CD4-positive, alpha-beta T cell treated with Interleukin-6 for 4 hours (primary cell): ENCODE data around the gene SNRK.
A peak's percentile ranks its signal among the peaks of the same experiment; 100 is the strongest.

Experiments
- DNase-seq: peaks from one replicate; pipeline ENCODE4 v3.0.0-alpha.2; 2020; ENCODE audit warnings: mixed read lengths

The SNRK gene

GRCh38 chr3:43286115-43286840 is at the start of gene SNRK:
Gene SNRK, plus strand, starts transcription at chr3:43286540. Its CDS starts 16,664 bp downstream, at chr3:43303204.
- DNase-seq = peak; percentile 90

GRCh38 chr3:43238801-43239200 is 47.5 kb upstream of the SNRK start:
- no peak for DNase-seq

DNA sequence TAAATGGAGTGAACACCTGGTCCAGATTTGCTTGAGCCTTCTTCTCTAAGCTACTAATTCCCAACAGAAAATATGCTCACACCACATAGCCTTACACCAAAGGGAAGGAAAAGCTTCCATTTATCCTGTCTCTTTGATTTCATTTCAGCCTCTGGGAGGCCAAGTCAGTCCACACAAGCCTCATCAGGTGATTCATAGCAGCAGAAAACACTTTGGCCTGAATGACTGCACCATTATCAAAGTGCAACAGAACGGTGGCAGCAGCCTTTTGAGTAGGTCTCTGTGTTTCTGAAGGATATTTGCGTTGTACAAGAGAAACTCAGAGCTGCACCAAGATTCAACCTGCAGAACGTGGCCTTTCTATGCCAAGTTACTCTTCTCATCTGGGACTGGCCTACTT is 46.6 kb upstream of the SNRK start:
- no peak for DNase-seq

DNA sequence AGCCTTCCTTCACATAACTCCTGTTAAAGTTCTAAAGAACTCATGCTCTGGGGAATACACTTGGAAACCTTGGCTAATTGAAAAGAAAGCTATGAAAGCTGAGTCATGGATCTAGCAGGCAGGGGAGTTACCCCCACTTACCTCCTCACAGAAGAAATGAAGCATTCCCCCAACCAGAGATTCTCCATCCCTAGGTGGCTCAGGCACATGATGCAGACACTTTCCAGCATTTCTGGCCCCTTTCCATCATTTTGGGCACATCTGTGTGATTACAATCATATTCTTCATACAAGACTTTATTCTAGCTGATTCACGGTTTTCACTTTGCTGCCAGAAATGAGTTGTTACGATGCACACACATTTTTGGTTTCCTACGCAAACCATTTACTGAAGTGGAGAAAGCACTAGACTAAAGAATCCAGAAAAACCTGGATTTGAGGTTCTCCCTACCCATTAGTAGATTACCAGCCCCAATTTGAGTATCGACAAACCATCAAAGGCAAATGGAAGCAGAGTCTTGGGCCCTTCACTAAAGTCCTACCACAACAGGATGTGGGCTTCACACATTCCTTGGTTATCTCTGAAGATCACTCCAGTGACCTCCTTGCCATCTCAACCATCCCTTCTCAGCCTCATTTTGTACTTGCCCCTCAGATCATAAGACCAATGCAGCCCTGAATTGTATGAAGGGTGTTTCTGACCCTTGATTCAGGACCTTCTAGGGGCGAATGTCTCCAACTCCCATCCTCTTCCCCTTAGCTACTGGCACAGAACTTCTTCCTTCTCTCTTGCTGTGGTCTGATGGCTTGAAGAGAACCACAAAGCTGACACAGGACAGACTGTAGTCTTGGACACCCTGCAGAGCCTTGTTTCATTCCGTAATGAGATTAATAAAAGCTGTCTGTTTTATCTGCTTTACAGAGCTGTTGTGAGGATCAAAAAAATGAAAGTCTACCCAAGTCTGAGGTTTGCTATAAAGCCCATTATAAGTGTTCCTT is 42.5 kb upstream of the SNRK start:
- no peak for DNase-seq

- DNase-seq = no peak
Observed at GRCh38 chr3:43244694-43245093, 41.6 kb upstream of the SNRK start.

GRCh38 chr3:43246976-43247375 is 39.4 kb upstream of the SNRK start:
- peak; percentile 46 for DNase-seq

DNA sequence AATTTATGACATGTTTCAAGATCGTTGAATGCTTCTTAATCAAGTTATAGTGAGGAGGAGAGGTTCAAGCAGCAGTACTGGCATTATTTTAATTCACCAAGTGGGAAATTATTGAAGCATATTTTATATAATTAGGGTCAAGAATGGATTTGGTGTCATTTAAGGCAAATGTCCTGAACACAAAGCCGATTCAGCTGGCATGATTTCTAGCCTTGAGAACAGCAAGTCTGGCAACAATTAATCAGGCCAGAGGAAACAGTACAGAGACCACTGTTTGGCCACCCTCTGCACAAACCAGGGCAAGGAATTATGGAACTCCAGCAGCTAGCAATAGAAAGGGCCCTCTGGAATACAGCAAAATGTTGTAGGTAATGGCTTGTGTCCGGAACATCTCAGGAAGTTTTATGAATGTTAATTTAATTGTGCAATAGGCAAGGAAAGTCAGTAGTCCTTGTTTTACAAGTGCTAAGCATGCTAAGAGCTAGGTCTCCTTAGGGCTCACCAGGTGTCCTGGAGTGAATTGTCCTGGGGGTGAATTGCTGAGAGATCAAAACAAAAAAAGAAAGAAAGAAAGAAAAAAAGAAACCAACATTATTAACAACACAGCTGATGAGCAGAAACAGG is 38.7 kb upstream of the SNRK start:
- no peak for DNase-seq

GRCh38 chr3:43248185-43248583 is 38.2 kb upstream of the SNRK start:
- DNase-seq = no peak

DNA sequence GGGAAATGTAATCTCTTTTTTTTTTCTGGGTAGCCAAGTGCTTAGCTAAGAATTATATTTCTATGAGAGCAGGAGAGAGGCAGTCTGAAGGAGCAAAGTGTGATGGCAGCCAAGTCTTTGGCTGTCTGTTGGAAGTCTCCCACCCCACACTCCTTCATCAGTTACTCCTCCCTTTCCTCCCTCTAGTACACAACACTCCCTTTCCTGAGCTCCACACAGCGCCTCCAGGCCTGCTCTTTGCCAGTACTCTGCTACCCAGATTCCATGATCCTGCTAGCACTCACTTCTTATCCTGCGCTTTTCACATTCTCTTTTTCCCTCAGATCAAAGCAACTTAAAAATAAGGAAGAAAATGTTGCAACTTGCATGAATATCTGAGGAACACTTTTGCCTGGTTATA is 37.4 kb upstream of the SNRK start:
- DNase-seq = no peak

DNA sequence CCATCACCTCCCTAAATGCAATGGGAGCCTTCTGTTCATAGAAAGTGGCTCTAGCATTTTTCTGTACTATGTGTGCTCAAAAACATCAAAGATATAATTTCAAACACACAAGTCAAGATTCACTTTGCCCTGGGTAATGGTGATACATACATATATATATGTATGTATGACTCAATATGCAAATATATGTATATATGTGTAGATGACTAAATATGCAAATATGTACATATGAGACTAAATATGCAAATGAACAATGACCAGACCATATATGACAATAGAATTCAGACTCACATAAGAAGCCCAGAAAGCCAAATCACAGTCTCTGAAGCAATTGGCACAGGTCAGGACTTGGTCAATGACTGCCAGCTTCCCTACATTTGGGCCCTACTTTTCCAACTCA is 36.9 kb upstream of the SNRK start:
- DNase-seq = no peak

DNA sequence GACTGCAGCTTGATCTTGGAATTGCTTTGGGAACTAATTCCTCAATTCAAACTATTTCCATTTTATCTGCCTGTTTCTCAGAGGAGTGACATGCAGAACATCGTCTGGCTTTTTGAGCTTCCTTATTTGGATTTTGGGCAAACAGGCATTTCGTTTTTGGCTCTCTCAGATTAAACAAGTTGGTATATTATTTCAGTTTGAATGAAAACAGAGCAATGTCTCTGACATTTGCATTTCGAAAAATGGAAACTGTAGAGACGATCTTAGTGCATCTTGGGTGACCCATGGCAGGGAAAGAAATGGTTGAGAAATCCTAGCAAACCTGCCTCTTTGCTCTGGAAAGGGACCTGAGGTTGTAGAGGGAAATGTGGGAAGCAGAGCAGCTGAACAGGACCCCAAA is 33.0 kb upstream of the SNRK start:
- no peak for DNase-seq

DNA sequence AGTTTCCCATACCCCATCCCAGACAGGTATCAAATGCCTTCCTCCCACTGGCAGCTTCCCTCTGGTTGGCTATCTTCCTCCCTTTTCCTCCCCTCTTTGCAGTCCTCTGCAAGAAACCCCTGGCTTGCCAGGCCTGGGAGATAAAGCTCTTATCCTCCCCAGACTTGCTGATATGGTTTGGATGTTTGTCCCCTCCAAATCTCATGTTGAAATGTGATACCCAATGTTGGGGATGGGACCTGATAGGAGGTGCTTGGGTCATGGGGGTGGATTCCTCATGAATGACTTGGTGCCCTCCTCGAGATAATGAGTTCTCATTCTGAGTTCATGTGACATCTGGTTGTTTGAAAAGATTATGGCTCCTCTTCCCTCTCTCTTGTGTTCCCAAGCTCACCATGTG is 32.2 kb upstream of the SNRK start:
- DNase-seq = no peak

GRCh38 chr3:43255662-43256061 is 30.7 kb upstream of the SNRK start:
- no peak for DNase-seq

DNA sequence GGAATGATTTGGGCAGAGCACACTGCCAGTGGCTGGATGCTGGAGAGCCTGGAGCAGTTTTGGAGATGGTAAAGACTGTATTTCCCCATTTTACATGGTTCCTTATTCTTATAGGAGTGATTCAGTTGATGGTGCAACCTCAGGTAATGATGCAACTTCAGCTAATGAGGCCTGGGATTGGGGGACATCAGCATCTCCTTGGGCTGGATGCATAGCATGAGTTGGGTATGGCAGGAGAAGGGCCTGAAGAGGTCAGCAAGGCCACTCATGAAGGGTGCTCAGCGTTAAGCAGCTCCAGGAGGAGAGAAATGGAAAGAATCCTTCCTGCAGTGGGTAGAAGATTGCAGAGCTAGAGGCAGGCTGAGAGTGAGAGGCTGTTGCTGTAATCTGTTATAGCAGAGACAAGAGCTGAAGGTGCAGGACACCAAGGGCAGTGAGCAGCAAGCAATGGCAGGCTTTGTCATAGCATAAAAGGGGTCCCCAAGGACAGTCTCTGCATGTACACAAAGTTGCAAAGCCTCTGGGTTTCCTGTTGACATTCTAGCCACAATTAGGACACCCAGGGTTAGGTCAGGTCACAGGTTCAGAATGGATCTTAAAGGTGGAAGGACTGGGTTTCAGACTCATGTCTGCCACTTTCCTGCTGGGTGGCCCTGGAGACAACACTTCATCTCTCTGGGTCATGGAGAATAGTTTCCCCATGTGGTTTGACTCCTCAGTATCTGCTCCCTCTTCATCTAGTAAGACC is 29.5 kb upstream of the SNRK start:
- no peak for DNase-seq

DNA sequence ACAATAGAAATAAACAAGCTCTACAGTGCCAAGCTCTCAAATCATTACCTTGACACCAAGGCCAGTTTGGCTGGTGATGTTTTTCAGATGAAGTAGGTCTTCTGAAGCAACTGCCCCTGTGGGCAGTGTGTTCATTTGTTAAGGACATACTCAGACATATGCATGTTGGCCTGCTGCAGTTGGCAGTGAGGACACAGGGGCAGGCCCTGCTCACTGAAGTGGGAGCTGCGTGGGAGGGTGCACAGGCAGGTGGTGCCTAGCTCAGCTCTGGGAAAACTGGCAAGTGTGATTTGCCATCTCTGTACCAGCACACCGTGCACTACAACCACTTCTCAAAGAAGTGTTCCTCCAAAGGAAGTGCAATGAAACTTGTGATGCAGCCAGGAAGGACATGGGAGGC is 28.5 kb upstream of the SNRK start:
- DNase-seq = no peak

DNA sequence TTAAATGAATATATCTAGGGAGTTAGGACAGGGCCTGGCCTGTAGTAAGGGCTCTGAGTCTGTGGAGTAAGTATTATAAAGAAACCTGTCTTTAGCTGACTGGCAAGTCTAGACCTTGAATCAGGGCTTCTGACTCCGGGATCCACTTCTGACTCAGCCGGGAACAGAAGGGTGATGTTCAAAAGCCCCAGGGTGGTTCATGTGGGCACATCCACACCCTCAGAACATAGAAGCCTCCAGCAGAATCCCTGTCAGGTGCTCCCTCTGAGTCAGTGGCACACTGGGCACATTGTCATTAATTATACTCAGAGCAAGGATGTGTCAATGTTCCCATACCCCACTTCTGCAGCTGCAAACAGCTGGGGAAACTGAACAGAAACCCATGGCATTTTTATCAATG is 26.7 kb upstream of the SNRK start:
- no peak for DNase-seq

- DNase-seq = no peak
Observed at GRCh38 chr3:43260412-43260811, 25.9 kb upstream of the SNRK start.

DNA sequence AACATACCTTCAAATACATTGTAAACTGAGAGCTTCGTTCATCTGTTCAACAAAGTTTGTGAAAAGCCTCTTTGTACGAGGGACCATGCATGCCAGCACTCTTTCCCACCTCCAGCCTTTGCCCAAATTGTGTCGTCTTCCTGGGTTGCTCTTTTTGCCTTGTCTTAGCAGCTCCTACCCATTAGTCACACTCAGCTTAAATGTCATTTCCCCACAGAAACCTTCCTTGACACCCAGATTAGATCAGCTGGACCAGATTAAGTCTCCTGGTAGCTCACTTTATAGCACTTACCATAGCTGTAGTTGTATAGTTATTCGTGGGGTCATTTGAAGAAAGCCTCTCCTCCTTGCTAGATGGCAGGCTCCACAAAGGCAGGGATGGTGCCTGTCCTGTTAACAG is 24.1 kb upstream of the SNRK start:
- DNase-seq = no peak

- no peak for DNase-seq
Observed at GRCh38 chr3:43266451-43266850, 19.9 kb upstream of the SNRK start.

GRCh38 chr3:43266995-43267394 is 19.3 kb upstream of the SNRK start:
- DNase-seq = no peak

- DNase-seq = no peak
Observed at GRCh38 chr3:43268636-43269035, 17.7 kb upstream of the SNRK start.

GRCh38 chr3:43270078-43270477 is 16.3 kb upstream of the SNRK start:
- DNase-seq = no peak

- DNase-seq = no peak
Observed at GRCh38 chr3:43273416-43273815, 12.9 kb upstream of the SNRK start.
